KOPT-K1 (cell line): ENCODE data around the gene TMPRSS3.

ENCODE experiments used
- H3K27ac ChIP-seq: fragments of 200-600 bp; sonication (generic); 2 replicates; pipeline ENCODE4 v1.5.1; 2016; ENCODE audit warnings: antibody characterized with exemption, mild to moderate bottlenecking, low read depth, low read length; ENCODE audit not compliant: poor library complexity, severe bottlenecking
- H3K36me3 ChIP-seq: fragments of 200-600 bp; sonication (generic); 2 replicates; pipeline ENCODE4 v1.5.1; 2017; ENCODE audit warnings: antibody characterized with exemption, mild to moderate bottlenecking, low read length, moderate library complexity; ENCODE audit not compliant: insufficient read depth
- H3K9me3 ChIP-seq: fragments of 200-600 bp; sonication (generic); 2 replicates; pipeline ENCODE4 v1.5.1; 2017; ENCODE audit warnings: antibody characterized with exemption, low read length, mild to moderate bottlenecking; ENCODE audit not compliant: insufficient read depth, poor library complexity, severe bottlenecking

The TMPRSS3 gene

DNA sequence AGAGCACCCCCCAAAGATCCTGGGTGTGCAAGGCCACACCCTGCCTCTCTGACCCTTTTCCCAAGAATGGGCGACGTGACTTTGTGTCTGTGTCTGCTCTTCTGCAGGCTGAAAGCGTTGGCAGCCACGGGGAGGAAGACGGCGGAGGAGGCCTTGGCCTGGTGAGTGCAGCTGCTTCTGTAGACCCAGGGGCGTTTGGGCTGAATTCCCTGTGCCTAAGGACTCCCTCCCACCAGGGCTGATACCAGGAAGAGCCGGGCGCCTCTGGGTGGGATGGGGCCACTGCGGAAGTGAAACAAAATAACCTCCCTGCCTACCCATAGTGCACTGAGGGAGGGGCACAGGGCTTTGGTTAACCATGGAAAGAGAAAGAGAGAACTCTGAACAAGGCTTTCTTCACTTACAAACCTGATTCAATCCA is 10.4 kb upstream of the TMPRSS3 start:
- Histone ChIP-seq H3K27ac (peak overlapping the region; percentile 99), H3K36me3 (peaks cover 44% of the 10 kb centered on the region), H3K9me3 (peaks cover 10% of the 10 kb centered on the region)

DNA sequence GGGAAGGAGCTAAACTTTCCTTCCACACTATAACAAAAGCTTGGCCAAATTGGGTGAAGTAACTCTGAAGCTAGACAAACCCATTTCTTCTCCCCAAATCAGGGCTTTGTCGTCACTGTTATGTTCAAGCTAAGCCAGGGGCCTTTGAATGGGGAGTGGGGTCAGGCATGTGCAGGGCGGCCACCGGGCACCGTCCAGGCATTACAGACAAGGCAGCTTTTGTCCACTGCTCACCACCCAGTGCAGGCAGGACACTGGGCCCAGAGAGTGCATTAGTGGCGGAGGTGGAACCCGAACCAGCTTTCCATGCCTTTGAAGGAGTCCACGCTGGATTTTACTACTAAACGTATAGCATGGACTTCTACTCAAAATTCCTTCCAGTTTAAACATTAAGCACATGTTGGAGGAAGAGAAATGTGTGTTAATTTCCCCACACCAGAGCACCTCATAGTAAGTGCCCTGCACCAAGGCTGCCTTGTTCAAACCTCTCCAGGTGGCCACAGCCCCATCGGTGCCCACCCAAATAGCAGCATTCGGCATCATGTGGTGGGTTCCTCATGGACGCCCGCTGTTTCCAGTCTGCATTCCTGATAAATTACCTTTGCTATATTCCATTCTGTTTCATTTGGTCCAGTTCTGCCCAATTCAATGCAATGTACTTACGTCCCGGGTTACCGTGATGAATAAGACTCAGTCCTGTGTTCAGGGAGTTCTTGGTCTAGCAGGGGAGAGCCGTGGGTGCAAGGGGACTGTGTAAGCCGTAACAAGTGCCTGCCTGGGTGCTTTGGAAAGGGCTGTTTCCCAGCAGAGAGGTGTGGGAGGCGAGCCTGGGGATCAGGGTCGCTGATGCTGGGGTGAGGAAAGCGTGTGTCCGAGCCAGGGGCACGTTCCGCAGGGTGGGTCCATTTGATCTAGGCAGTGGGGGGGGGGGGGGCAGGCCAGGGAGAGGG is 9.5 kb upstream of the TMPRSS3 start:
- peaks cover 10% of the 10 kb centered on the region for H3K9me3 ChIP-seq
- peaks cover 36% of the 10 kb centered on the region for H3K36me3 ChIP-seq
- H3K27ac ChIP-seq, result peak overlapping the region; percentile 99

DNA sequence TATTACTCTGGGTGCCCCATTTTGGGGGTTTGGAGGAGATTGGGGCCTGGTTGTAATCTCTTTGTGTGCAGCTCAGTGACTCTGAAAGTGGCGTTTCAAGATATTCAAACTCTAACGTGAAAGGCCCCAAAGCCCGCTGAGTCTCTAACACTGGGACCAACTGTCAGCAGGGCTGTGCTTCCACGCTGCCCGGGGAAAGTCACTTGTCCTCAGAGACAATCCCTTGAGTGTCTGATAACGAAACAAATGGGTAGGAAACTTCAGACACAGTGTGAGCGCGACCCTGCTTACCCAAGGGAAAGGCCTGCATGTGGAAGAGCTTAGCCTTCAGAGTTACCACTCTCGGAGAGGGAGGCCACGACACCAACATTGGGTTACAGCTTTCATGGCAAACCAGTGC is 8.7 kb upstream of the TMPRSS3 start:
- Histone ChIP-seq H3K36me3 (peaks cover 28% of the 10 kb centered on the region), H3K9me3 (peaks cover 10% of the 10 kb centered on the region), H3K27ac (peak overlapping the region; percentile 99)

- Histone ChIP-seq H3K36me3 (peaks cover 20% of the 10 kb centered on the region), H3K27ac (peak within 1 kb of the TSS; percentile 99), H3K9me3 (peaks cover 10% of the 10 kb centered on the region)
These were observed 7.9 kb upstream of the TMPRSS3 start, which contains the start of gene UBASH3A for GRCh38 chr21:42403611-42404231. Gene UBASH3A (plus strand): TSS chr21:42403902. CDS start chr21:42403946, 44 bp downstream.

DNA sequence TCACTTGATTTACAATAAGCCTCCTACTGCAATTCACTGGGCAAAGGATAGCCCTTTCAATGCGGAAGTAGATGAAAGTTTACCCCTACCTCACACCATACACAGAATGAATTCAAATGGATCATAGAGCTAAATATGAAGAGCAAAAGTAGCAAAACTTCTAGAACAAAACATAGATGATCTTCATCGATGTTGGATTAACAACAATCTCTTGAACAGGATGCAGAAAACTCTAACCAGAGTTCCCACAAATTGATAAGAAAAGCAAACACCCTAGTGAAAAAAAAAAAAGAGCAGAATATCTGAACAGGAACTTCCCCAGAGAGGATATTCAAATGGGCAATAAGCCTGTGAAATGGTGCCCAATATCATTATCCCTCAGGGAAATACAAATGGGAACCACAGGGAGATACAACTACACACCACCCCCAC is 6.0 kb upstream of the TMPRSS3 start:
- peak overlapping the region; percentile 16 for H3K27ac ChIP-seq
- H3K9me3 ChIP-seq, result peaks cover 10% of the 10 kb centered on the region
- peaks cover 2% of the 10 kb centered on the region for H3K36me3 ChIP-seq

- Histone ChIP-seq H3K36me3 (no peaks in the 10 kb centered on the region), H3K9me3 (peaks cover 10% of the 10 kb centered on the region), H3K27ac (no peak overlapping the region)
These were observed 5.3 kb upstream of the TMPRSS3 start for GRCh38 chr21:42401154-42401553.

GRCh38 chr21:42400525-42400924 is 4.7 kb upstream of the TMPRSS3 start:
- Histone ChIP-seq H3K36me3 (no peaks in the 10 kb centered on the region), H3K9me3 (peaks cover 10% of the 10 kb centered on the region), H3K27ac (no peak overlapping the region)

DNA sequence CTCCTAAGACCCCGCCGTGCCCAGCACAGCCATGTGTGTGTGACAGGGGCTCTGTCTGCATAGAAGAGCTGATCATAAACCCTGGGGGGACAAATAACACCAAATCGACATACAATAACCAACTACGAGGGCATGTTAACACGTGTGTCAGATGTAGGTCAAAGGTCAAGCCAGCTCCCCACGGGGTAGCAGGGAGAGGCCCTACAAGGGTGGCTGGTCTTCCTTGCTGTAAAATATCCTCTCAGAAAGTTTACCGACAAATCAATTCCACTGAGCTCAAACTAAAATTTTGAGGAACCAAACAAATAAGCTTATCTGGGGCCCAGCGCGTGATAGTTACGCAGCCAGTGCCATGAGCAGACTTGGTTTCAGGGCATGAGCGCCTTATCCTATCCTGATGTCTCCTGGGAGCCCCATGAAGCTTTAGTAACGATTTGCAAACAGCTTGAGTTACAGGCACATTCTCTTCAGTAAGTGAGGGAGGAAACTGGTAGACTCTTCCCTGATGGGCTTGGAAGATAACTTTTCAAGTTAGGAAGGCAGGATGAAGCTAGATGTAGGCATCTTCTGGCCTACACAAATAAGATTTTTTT is 2.7 kb upstream of the TMPRSS3 start:
- peak overlapping the region; percentile 37 for H3K27ac ChIP-seq
- H3K9me3 ChIP-seq, result peaks cover 10% of the 10 kb centered on the region
- no peaks in the 10 kb centered on the region for H3K36me3 ChIP-seq

DNA sequence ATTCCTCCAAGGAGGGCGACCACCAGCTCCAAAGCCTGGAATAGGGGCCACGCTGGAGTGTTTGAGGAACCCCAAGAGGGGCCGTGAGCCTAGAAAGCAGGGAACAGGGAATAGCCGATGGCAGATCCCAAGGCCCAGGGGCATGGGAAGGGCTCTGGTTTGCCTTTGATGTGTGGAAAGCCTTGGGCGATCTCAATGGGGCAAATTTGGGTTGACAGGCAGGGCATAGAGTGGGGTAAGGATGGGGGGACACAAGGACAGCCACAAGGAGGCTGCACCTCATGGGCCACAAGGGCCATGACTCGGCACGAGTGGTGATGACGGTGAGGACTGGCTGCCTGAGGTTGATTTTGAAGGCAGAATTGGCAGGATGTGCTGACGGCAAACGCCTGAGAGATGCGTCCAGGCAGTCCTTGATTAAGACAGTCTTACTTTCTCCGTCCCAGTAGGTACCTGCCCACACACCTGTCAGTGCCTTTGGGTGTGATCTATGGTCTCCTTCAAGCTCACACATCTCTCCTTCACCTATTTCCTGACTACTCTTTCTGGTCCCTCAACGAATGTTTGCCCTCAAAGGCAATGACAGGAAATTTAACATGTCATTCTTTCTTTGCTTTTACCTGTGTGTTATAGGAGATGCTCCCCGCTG is 2.0 kb upstream of the TMPRSS3 start:
- no peaks in the 10 kb centered on the region for H3K36me3 ChIP-seq
- H3K27ac ChIP-seq, result peak overlapping the region; percentile 37
- H3K9me3 ChIP-seq, result peaks cover 10% of the 10 kb centered on the region

DNA sequence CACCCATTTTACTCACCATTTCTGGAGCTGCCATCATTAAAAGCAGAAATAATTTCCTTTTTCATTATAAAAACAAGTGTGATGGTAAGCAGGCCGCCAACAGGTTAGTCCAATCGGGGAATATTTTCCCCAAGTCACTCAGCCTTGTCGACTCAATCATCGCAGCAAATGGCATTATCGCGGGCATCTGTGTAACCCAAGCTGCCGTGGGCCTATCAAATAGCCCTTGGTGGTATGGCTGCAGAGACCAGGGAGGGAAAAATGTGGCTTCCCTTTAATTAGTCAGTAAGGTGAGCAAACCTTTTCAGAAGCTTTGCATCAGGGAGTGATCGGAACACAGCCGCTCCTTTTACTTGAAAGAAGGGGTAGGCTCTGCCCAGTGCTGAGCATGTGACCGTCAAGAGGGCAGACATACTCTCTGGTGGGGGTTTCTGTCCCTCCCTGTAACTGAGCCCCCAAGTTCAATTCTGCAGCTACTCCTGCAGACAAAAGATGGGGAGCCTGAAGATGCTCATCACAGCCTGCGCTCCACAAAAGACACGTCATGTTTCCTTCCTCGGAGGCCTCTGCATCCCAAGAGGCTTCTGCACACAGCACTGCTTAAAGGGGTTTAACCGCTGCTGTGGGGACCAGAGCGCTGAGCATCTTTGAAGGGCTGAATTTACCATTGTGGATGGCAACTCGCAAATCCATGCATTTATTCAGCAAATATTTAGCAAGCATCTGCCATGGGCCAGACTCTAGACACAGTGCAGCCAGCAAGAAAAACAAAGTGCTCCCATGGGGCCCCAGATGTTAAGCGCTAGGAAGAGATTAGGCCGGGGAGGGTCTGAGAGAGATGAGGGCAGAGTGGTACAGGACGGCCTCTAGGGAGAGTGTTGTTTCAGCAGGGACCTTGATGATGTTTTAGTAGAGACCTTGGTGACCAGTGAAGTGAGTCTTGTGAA is 1.2 kb upstream of the TMPRSS3 start:
- H3K27ac ChIP-seq, result peak overlapping the region; percentile 37
- H3K36me3 ChIP-seq, result no peaks in the 10 kb centered on the region
- peaks cover 9% of the 10 kb centered on the region for H3K9me3 ChIP-seq

DNA sequence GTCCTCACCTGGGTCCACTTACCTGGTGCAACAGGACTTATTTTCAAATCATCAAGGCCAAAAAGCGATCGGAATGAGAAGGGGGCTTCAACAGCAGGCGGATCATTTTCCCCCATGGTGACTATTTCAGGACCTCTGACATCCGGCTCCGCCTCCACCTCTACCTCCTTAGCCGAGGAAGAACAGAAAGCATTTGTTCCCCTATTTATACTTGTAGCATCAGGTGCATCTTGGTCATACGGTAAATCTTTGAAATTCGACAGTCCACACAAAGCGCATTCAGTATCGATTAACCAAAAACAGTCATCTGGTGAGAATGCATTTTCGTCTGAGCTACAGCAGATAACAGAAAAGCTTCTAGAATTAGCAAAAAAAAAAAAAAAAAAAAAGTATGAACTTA is 550 bp downstream of the TMPRSS3 start:
- no peaks in the 10 kb centered on the region for H3K36me3 ChIP-seq
- H3K27ac ChIP-seq, result no peak overlapping the region
- no peaks in the 10 kb centered on the region for H3K9me3 ChIP-seq

- Histone ChIP-seq H3K9me3 (no peaks in the 10 kb centered on the region), H3K27ac (peak overlapping the region; percentile 40), H3K36me3 (no peaks in the 10 kb centered on the region)
These were observed 2.4 kb downstream of the TMPRSS3 start for GRCh38 chr21:42393443-42393950.

GRCh38 chr21:42392731-42393442 is 3.0 kb downstream of the TMPRSS3 start:
- Histone ChIP-seq H3K9me3 (no peaks in the 10 kb centered on the region), H3K36me3 (no peaks in the 10 kb centered on the region), H3K27ac (peak overlapping the region; percentile 40)
